C4-2B (cell line): Measurements from ENCODE around the gene LRRC4C.

Experiments
- ZFX ChIP-seq: fragments of 450-650 bp; IDR thresholded peaks from 2 replicates; pipeline ENCODE4 v1.6.1; 2017
- TF ChIP-seq, protein P1 (sequence below): fragments of 450-650 bp; conservative IDR thresholded peaks from 2 replicates; pipeline ENCODE4 v1.5.1; 2017; ENCODE audit warnings: mild to moderate bottlenecking

DNA sequence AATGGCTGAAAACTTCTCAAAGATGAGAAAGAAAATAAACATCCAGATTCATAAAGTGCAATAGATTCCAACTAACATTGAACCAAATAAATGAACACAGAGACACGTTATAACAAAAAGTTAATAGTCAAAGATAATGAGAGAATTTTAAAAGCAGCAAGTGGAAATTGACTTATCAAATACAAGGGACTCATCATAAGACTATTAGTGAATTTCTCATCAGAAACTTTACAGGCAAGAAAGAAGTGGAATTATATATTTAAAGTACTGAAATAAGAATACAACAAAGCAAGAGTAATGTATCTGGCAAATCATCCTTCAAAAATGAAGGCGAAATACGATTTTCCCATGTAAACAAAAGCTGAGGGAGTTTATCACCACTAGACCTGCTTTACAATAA is 852.7 kb downstream of the LRRC4C start:
- TF ChIP-seq, protein P1, sequence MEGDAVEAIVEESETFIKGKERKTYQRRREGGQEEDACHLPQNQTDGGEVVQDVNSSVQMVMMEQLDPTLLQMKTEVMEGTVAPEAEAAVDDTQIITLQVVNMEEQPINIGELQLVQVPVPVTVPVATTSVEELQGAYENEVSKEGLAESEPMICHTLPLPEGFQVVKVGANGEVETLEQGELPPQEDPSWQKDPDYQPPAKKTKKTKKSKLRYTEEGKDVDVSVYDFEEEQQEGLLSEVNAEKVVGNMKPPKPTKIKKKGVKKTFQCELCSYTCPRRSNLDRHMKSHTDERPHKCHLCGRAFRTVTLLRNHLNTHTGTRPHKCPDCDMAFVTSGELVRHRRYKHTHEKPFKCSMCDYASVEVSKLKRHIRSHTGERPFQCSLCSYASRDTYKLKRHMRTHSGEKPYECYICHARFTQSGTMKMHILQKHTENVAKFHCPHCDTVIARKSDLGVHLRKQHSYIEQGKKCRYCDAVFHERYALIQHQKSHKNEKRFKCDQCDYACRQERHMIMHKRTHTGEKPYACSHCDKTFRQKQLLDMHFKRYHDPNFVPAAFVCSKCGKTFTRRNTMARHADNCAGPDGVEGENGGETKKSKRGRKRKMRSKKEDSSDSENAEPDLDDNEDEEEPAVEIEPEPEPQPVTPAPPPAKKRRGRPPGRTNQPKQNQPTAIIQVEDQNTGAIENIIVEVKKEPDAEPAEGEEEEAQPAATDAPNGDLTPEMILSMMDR = no peak
- no peak for TF ChIP-seq ZFX
